Effector CD4-positive, alpha-beta T cell (primary cell): Measurements from ENCODE around the gene MRGPRG.

Experiments
- DNase-seq: peaks from one replicate; pipeline ENCODE4 v3.0.0-alpha.2; 2020

Gene MRGPRG

GRCh38 chr11:3194016-3194816 lies 24.4 kb downstream of the MRGPRG start:
- no peak for DNase-seq

GRCh38 chr11:3193373-3194015 lies 25.1 kb downstream of the MRGPRG start:
- DNase-seq, result no peak

- DNase-seq, result no peak
Observed at GRCh38 chr11:3192511-3193372, 25.9 kb downstream of the MRGPRG start.

GRCh38 chr11:3191586-3192324 lies 26.9 kb downstream of the MRGPRG start:
- DNase-seq, result no peak

GRCh38 chr11:3190600-3190999 lies 28.0 kb downstream of the MRGPRG start:
- DNase-seq, result no peak

GRCh38 chr11:3189886-3190583 lies 28.6 kb downstream of the MRGPRG start:
- DNase-seq, result no peak

GRCh38 chr11:3189196-3189843 lies 29.3 kb downstream of the MRGPRG start:
- no peak for DNase-seq

- DNase-seq, result no peak
Observed at GRCh38 chr11:3188496-3189195, 30.0 kb downstream of the MRGPRG start.

- no peak for DNase-seq
Observed at GRCh38 chr11:3186166-3186953, 32.3 kb downstream of the MRGPRG start.

GRCh38 chr11:3184732-3185347 lies 33.8 kb downstream of the MRGPRG start:
- DNase-seq, result no peak

GRCh38 chr11:3183523-3183922 lies 35.1 kb downstream of the MRGPRG start:
- no peak for DNase-seq

- no peak for DNase-seq
Observed at GRCh38 chr11:3182462-3182852, 36.2 kb downstream of the MRGPRG start.

- no peak for DNase-seq
Observed at GRCh38 chr11:3181725-3182461, 36.7 kb downstream of the MRGPRG start.

GRCh38 chr11:3180869-3181268 lies 37.7 kb downstream of the MRGPRG start:
- DNase-seq, result no peak

GRCh38 chr11:3178349-3178748 lies 40.3 kb downstream of the MRGPRG start:
- DNase-seq, result no peak

- DNase-seq, result no peak
Observed at GRCh38 chr11:3177931-3178330, 40.7 kb downstream of the MRGPRG start.

GRCh38 chr11:3176487-3176886 lies 42.1 kb downstream of the MRGPRG start:
- DNase-seq, result no peak

GRCh38 chr11:3175194-3175593 lies 43.4 kb downstream of the MRGPRG start:
- DNase-seq, result no peak

GRCh38 chr11:3174387-3174786 lies 44.2 kb downstream of the MRGPRG start:
- no peak for DNase-seq
